Measurements from ENCODE around the gene INSM2.

- no peak for TF ChIP-seq CTCF (conservative IDR thresholded peaks at IDR 0.05 in 1 of 2, IDR thresholded peaks at IDR 0.05 in 1 of 2; ENCODE audit: low read depth in 1 of 2, low read length in 2 of 2)
- no peak for TF ChIP-seq EZH2 (IDR thresholded peaks at IDR 0.05; ENCODE audit: low read length, missing control alignments)
Observed at GRCh38 chr14:35558680-35559079, 24.7 kb downstream of the INSM2 start.
